MM.1S (cell line): ENCODE data around the gene SPATA13.

ENCODE experiments used
- DNase-seq: peaks from one replicate; pipeline ENCODE4 v3.0.0-alpha.2; 2015
- H2AFZ ChIP-seq: fragments of 300-600 bp; sonication (generic); 2 replicates; pipeline ENCODE4 v1.6.0; 2016; ENCODE audit warnings: antibody characterized with exemption, low read length
- H3F3A ChIP-seq: fragments of 300-600 bp; sonication (generic); 2 replicates; pipeline ENCODE4 v1.6.1; 2016; ENCODE audit warnings: mild to moderate bottlenecking, antibody characterized with exemption, low read length, moderate library complexity, mixed read lengths; ENCODE audit not compliant: insufficient read depth
- H3K27ac ChIP-seq: fragments of 300-600 bp; sonication (generic); 2 replicates; pipeline ENCODE4 v1.5.1; 2016; ENCODE audit warnings: mild to moderate bottlenecking, low read length
- H3K27me3 ChIP-seq: fragments of 300-600 bp; sonication (generic); replicated peaks from 2 replicates; pipeline ENCODE4 v1.6.0; 2016; ENCODE audit warnings: low read length; ENCODE audit not compliant: insufficient read depth
- H3K36me3 ChIP-seq: fragments of 300-600 bp; sonication (generic); replicated peaks from 2 replicates; pipeline ENCODE4 v1.6.1; 2016; ENCODE audit warnings: mild to moderate bottlenecking, low read length, mixed read lengths; ENCODE audit not compliant: insufficient read depth
- H3K4me1 ChIP-seq: fragments of 300-600 bp; sonication (generic); 2 replicates; pipeline ENCODE4 v1.6.1; 2016; ENCODE audit warnings: low read length, mixed read lengths
- H3K4me2 ChIP-seq: fragments of 300-600 bp; sonication (generic); 2 replicates; pipeline ENCODE4 v1.6.0; 2016; ENCODE audit warnings: low read depth, low read length
- H3K4me3 ChIP-seq: fragments of 300-600 bp; sonication (generic); 2 replicates; pipeline ENCODE4 v1.5.1; 2016; ENCODE audit warnings: low read length, mixed read lengths
- H3K79me2 ChIP-seq: fragments of 300-600 bp; sonication (generic); 2 replicates; pipeline ENCODE4 v1.6.1; 2016; ENCODE audit warnings: mixed run types, low read length, mixed read lengths
- H3K9ac ChIP-seq: fragments of 300-600 bp; sonication (generic); 2 replicates; pipeline ENCODE4 v1.6.1; 2016; ENCODE audit warnings: low read length, mixed read lengths
- H3K9me2 ChIP-seq: fragments of 300-600 bp; sonication (generic); replicated peaks from 2 replicates; pipeline ENCODE4 v1.6.1; 2016; ENCODE audit warnings: mild to moderate bottlenecking, low read length, mixed read lengths; ENCODE audit not compliant: insufficient read depth
- H3K9me3 ChIP-seq: fragments of 300-600 bp; sonication (generic); replicated peaks from 2 replicates; pipeline ENCODE4 v1.6.1; 2016; ENCODE audit warnings: mild to moderate bottlenecking, low read length, mixed read lengths; ENCODE audit not compliant: insufficient read depth
- H4K20me1 ChIP-seq: fragments of 300-600 bp; sonication (generic); 2 replicates; pipeline ENCODE4 v1.6.1; 2016; ENCODE audit warnings: mild to moderate bottlenecking, low read length, moderate library complexity, mixed read lengths; ENCODE audit not compliant: insufficient read depth
- EZH2 ChIP-seq: fragments of 300-600 bp; sonication (generic); optimal IDR thresholded peaks from 2 replicates; pipeline ENCODE3; 2017; ENCODE audit warnings: low read depth, mild to moderate bottlenecking, antibody characterized with exemption, low read length, mixed read lengths
- EZH2phosphoT487 ChIP-seq: fragments of 300-600 bp; sonication (generic); IDR thresholded peaks from 2 replicates; pipeline ENCODE4 v1.6.1; 2018; ENCODE audit warnings: antibody characterized with exemption, low read length
- TF ChIP-seq, protein P1 (sequence below): fragments of 300-600 bp; sonication (generic); IDR thresholded peaks from 2 replicates; pipeline ENCODE4 v1.5.1; 2016; ENCODE audit warnings: antibody characterized with exemption, low read length, mixed read lengths

The SPATA13 gene

DNA sequence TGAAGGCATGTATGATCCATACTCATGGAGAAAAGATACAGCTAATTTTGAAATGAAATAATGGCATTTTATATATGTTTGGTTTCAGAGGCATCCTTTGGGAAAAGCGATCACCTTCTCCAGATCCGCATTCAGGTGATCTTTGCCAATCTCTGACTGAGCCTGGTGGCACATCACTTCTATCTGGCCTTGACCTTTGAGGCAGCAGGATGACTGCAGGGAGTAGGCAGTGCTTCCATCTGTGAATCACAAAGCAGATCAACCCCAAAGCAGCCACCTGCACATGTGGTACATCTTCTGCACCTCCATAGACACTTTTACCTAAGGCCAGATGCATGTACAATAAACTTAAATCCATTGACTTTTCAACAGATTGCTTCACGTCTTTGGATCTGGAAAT lies 53.4 kb downstream of the SPATA13 start:
- no peaks in the 10 kb centered on the region for H3K9me2 ChIP-seq
- no peaks in the 10 kb centered on the region for H3K9me3 ChIP-seq
- H3K27ac ChIP-seq = no peak overlapping the region
- H3K79me2 ChIP-seq = no peaks in the 10 kb centered on the region
- no peak overlapping the region for H3K4me2 ChIP-seq
- no peak overlapping the region for H3K9ac ChIP-seq
- no peaks in the 10 kb centered on the region for H3K36me3 ChIP-seq
- no peaks in the 10 kb centered on the region for H3K27me3 ChIP-seq
- 0 out of 2 replicates have a peak, but pooled peaks cover 4% of the 10 kb centered on the region for H3K4me1 ChIP-seq
- no peak overlapping the region for H2AFZ ChIP-seq
- TF ChIP-seq EZH2 = no peak
- TF ChIP-seq EZH2phosphoT487 = no peak
- TF ChIP-seq, protein P1, sequence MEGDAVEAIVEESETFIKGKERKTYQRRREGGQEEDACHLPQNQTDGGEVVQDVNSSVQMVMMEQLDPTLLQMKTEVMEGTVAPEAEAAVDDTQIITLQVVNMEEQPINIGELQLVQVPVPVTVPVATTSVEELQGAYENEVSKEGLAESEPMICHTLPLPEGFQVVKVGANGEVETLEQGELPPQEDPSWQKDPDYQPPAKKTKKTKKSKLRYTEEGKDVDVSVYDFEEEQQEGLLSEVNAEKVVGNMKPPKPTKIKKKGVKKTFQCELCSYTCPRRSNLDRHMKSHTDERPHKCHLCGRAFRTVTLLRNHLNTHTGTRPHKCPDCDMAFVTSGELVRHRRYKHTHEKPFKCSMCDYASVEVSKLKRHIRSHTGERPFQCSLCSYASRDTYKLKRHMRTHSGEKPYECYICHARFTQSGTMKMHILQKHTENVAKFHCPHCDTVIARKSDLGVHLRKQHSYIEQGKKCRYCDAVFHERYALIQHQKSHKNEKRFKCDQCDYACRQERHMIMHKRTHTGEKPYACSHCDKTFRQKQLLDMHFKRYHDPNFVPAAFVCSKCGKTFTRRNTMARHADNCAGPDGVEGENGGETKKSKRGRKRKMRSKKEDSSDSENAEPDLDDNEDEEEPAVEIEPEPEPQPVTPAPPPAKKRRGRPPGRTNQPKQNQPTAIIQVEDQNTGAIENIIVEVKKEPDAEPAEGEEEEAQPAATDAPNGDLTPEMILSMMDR = no peak
- H4K20me1 ChIP-seq = no peaks in the 10 kb centered on the region
- H3F3A ChIP-seq = no peaks in the 10 kb centered on the region
- H3K4me3 ChIP-seq = no peak overlapping the region
- no peak for DNase-seq

DNA sequence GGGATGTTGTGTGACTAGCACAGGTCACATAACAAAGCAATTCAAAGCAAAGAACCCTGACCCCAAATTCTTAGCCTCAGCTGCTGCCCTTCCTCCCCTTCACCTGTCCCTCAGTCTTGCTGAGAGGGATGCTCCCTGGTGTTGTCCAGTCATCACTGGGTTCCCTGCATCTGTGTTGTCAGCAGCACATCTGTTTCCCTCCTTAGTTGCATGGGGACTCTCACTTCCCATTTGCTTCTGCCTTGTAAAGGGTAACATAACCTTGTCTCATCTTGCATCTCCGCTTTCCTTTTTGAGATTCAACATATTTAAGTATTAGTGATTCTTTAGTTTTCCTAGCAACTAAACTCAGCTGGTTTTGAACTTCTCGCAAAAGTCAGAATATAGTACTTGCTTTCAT lies 54.0 kb downstream of the SPATA13 start:
- Histone ChIP-seq H3K27me3 (no peaks in the 10 kb centered on the region), H3K9me3 (no peaks in the 10 kb centered on the region), H3K9me2 (no peaks in the 10 kb centered on the region), H3K79me2 (no peaks in the 10 kb centered on the region), H3K36me3 (no peaks in the 10 kb centered on the region), H3K4me3 (no peak overlapping the region), H3K9ac (no peak overlapping the region), H4K20me1 (no peaks in the 10 kb centered on the region), H3K4me1 (0 out of 2 replicates have a peak, but pooled peaks cover 4% of the 10 kb centered on the region), H3K27ac (no peak overlapping the region), H3F3A (no peaks in the 10 kb centered on the region), H2AFZ (no peak overlapping the region), H3K4me2 (no peak overlapping the region)
- no peak for DNase-seq
- TF ChIP-seq, protein P1 = no peak
- TF ChIP-seq EZH2 (no peak), EZH2phosphoT487 (no peak)

DNA sequence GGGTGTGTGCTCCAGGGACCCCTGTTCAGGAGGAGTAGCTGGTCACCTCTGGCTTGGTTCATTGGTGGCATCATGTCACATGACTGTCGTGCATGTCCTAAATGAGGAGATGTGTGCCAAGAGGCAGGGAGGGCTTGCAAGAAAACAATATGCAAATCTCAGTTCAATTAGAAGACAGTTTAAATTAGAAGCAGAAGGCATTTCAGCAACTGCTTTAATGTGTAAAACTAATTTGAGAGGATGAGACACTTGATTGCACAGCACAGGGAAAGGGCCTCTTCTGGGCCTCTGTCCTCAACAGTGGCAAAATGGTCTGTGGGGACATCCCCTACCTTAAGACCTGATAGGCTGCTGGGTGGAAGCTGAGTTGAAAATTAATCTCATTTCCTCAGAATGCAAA lies 54.6 kb downstream of the SPATA13 start:
- Histone ChIP-seq H3K27ac (no peak overlapping the region), H3K9me2 (no peaks in the 10 kb centered on the region), H3K9me3 (no peaks in the 10 kb centered on the region), H3K36me3 (no peaks in the 10 kb centered on the region), H4K20me1 (no peaks in the 10 kb centered on the region), H3F3A (no peaks in the 10 kb centered on the region), H3K27me3 (no peaks in the 10 kb centered on the region), H3K4me1 (0 out of 2 replicates have a peak, but pooled peaks cover 4% of the 10 kb centered on the region), H3K4me2 (no peak overlapping the region), H3K4me3 (no peak overlapping the region), H3K79me2 (no peaks in the 10 kb centered on the region), H3K9ac (no peak overlapping the region), H2AFZ (no peak overlapping the region)
- TF ChIP-seq EZH2 = no peak
- TF ChIP-seq, protein P1 = no peak
- no peak for TF ChIP-seq EZH2phosphoT487
- no peak for DNase-seq
